Neuronal stem cell (in vitro differentiated cells): Measurements from ENCODE around the gene ANKRD60.

Experiments
- DNase-seq: peaks from one replicate; pipeline ENCODE4 v3.0.0-alpha.2; 2013; ENCODE audit warnings: low spot score
- H2AFZ ChIP-seq: one replicate; pipeline ENCODE4 v1.6.1; 2013; ENCODE audit warnings: mild to moderate bottlenecking, low read length, inconsistent platforms
- H2AK5ac ChIP-seq: 2 replicates; pipeline ENCODE4 v1.6.1; 2013; ENCODE audit warnings: low read depth, mild to moderate bottlenecking, inconsistent platforms, low read length, moderate library complexity, mixed read lengths
- H2BK120ac ChIP-seq: 2 replicates; pipeline ENCODE4 v1.6.1; 2013; ENCODE audit warnings: low read depth, mild to moderate bottlenecking, inconsistent platforms, low read length, moderate library complexity, mixed read lengths
- H2BK12ac ChIP-seq: one replicate; pipeline ENCODE4 v1.6.1; 2013; ENCODE audit warnings: low read length, inconsistent platforms
- H2BK15ac ChIP-seq: 2 replicates; pipeline ENCODE4 v1.6.1; 2013; ENCODE audit warnings: mild to moderate bottlenecking, low read length, inconsistent platforms, mixed read lengths
- H2BK5ac ChIP-seq: one replicate; pipeline ENCODE4 v1.6.1; 2013; ENCODE audit warnings: inconsistent platforms, mild to moderate bottlenecking, low read length, moderate library complexity
- H3K14ac ChIP-seq: one replicate; pipeline ENCODE4 v1.6.1; 2013; ENCODE audit warnings: low read length, inconsistent platforms
- H3K18ac ChIP-seq: 2 replicates; pipeline ENCODE4 v1.6.1; 2013; ENCODE audit warnings: low read length, inconsistent platforms
- H3K23ac ChIP-seq: 2 replicates; pipeline ENCODE4 v1.6.1; 2013; ENCODE audit warnings: low read depth, mild to moderate bottlenecking, mixed read lengths, low read length, inconsistent platforms; ENCODE audit not compliant: poor library complexity
- H3K27ac ChIP-seq: replicated peaks from 3 replicates; pipeline ENCODE4 v1.5.1; 2013; ENCODE audit warnings: low read length, inconsistent platforms
- H3K27me3 ChIP-seq, 3 experiments: 2 replicates each; pipeline ENCODE4 v1.6.1; 2013; ENCODE audit warnings: low read length in 3 of 3, mild to moderate bottlenecking in 2 of 3, inconsistent platforms in 1 of 3, low read depth in 1 of 3, mixed read lengths in 1 of 3, moderate library complexity in 1 of 3; ENCODE audit not compliant: control insufficient read depth in 3 of 3, insufficient read depth in 3 of 3
- H3K36me3 ChIP-seq, 2 donors: replicated peaks in 1 of 2; 2 replicates each; pipeline ENCODE4 v1.6.1; 2013; ENCODE audit warnings: low read length in 2 of 2; ENCODE audit not compliant: control insufficient read depth in 2 of 2, insufficient read depth in 2 of 2
- H3K4ac ChIP-seq: 2 replicates; pipeline ENCODE4 v1.6.1; 2013; ENCODE audit warnings: inconsistent platforms, mild to moderate bottlenecking, low read length, moderate library complexity
- H3K4me1 ChIP-seq, 2 donors: 1 replicate in 1 of 2; 2 replicates in 1 of 2; pipeline ENCODE4 v1.6.1; 2013; ENCODE audit warnings: low read length in 2 of 2, low read depth in 1 of 2; ENCODE audit not compliant: control insufficient read depth in 2 of 2, insufficient read depth in 1 of 2
- H3K4me2 ChIP-seq: one replicate; pipeline ENCODE4 v1.6.1; 2013; ENCODE audit warnings: mild to moderate bottlenecking, low read length, inconsistent platforms; ENCODE audit not compliant: insufficient read depth, poor library complexity, severe bottlenecking
- H3K4me3 ChIP-seq, 2 donors: 2 replicates each; pipeline ENCODE4 v1.5.1; 2013; ENCODE audit warnings: low read length in 2 of 2, mild to moderate bottlenecking in 2 of 2, inconsistent platforms in 1 of 2, moderate library complexity in 1 of 2
- H3K79me1 ChIP-seq: one replicate; pipeline ENCODE4 v1.6.1; 2013; ENCODE audit warnings: low read depth, mild to moderate bottlenecking, inconsistent platforms, low read length, moderate library complexity
- H3K9ac ChIP-seq: one replicate; pipeline ENCODE4 v1.6.1; 2013; ENCODE audit warnings: mild to moderate bottlenecking, low read depth, low read length, inconsistent platforms; ENCODE audit not compliant: poor library complexity
- H3K9me3 ChIP-seq, 2 donors: replicated peaks in 1 of 2; 2 replicates each; pipeline versions ENCODE3 to v1.6.1; 2013; ENCODE audit warnings: low read length in 2 of 2, mild to moderate bottlenecking in 2 of 2, inconsistent platforms in 1 of 2, low read depth in 1 of 2, mixed read lengths in 1 of 2, moderate library complexity in 1 of 2; ENCODE audit not compliant: control insufficient read depth in 2 of 2, insufficient read depth in 1 of 2
- H4K8ac ChIP-seq: one replicate; pipeline ENCODE4 v1.6.1; 2013; ENCODE audit warnings: low read depth, mild to moderate bottlenecking, inconsistent platforms, low read length, moderate library complexity
- H4K91ac ChIP-seq: one replicate; pipeline ENCODE4 v1.6.1; 2013; ENCODE audit warnings: low read length, low read depth, mild to moderate bottlenecking, inconsistent platforms; ENCODE audit not compliant: poor library complexity
- WGBS, 2 donors: extraction: QIAGEN DNeasy Blood & Tissue Kit; methylation state at CpG; one replicate each; pipeline ENCODE4 v1.1.7; 2013; ENCODE audit warnings: missing lambda C conversion rate in 2 of 2, mixed read lengths in 1 of 2; ENCODE audit not compliant: insufficient read length in 2 of 2, insufficient replicate concordance in 1 of 2; ENCODE audit errors: extremely low coverage in 2 of 2; 5-methylcytosine and 5-hydroxymethylcytosine counted together

Gene ANKRD60

DNA sequence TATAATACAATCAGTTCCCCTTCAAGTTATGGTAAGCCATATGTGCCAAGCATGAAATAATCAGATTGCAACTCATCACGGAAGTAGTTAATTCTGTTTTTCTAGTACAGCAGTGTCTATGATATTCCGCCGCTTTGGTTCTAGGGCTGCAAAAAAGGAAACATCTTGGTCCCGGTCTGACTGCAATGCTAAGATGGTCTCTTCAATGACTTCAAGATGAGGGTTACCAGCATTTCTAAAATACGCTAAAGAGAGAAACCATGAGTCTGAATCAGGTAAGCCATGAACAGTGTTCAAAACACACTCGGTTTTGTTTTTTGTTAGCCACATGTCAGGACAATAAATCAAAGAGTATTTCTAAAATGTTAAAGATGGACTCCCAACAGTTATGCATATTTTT lies 3.2 kb upstream of the ANKRD60 start:
- DNase-seq: no peak
- no peaks in the 10 kb centered on the region for H3K36me3 ChIP-seq
- no peak overlapping the region for H2BK5ac ChIP-seq
- no peak overlapping the region for H3K18ac ChIP-seq
- no peak overlapping the region for H3K27ac ChIP-seq
- H4K8ac ChIP-seq: no peak overlapping the region
- peaks cover 2 to 64% (median 26%) of the 10 kb centered on the region in 3 experiments for H3K27me3 ChIP-seq
- no peak overlapping the region for H4K91ac ChIP-seq
- no peak overlapping the region for H3K14ac ChIP-seq
- peaks cover 4 to 5% of the 10 kb centered on the region in 2 donors for H3K9me3 ChIP-seq
- H3K4me2 ChIP-seq: no peak overlapping the region
- no peak overlapping the region for H2AFZ ChIP-seq
- no peak overlapping the region for H3K9ac ChIP-seq
- peaks cover 7% of the 10 kb centered on the region in 2 donors for H3K4me1 ChIP-seq
- H2BK12ac ChIP-seq: no peak overlapping the region
- H3K4me3 ChIP-seq: no peak overlapping the region
- no peak overlapping the region for H3K4ac ChIP-seq
- no peaks in the 10 kb centered on the region for H3K79me1 ChIP-seq
- no peak overlapping the region for H2AK5ac ChIP-seq
- no peak overlapping the region for H2BK120ac ChIP-seq
- H2BK15ac ChIP-seq: no peak overlapping the region
- H3K23ac ChIP-seq: no peak overlapping the region
- no CpG with 5 or more reads among the region's 6 CpGs for whole genome bisulfite sequencing, 2 donors

DNA sequence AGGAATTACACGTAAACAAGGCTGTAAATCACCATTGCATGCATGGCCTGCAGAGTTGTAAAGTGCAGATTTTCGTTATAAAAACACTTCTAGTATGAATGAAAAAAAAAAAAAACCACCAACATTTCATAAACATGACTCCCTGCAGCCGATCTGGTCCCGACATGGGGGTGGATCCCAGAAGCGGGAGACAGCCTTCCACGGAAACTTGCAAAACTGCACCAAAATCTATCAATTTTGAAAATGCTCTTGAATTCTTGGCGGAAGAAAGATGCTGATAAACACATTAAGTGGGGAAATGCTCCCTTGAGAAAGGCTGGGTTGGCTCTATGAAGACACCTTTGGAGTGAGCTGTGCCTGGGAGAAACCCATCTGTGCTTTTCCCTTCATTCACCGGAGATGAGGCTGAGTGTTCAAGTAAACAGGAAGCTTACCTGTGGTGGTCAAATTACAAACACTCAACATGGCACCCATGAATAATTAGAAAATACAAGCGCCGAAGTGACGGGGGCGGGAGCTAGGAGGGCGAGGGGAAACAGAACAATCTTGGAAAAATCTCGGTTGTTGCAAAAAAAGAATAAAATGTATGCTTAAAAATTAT lies 845 bp upstream of the ANKRD60 start:
- peak overlapping the region in 1 of 2 donors; percentile 26 for H3K4me3 ChIP-seq
- no peaks in the 10 kb centered on the region for H3K36me3 ChIP-seq
- peak overlapping the region; percentile 84 for H3K4me2 ChIP-seq
- peaks cover 7% of the 10 kb centered on the region in 2 donors for H3K4me1 ChIP-seq
- no peak overlapping the region for H4K8ac ChIP-seq
- H2AFZ ChIP-seq: peak overlapping the region; percentile 83
- H3K9me3 ChIP-seq: peaks cover 4 to 5% of the 10 kb centered on the region in 2 donors
- H3K27ac ChIP-seq: no peak overlapping the region
- H2BK120ac ChIP-seq: no peak overlapping the region
- peaks cover 2 to 70% (median 25%) of the 10 kb centered on the region in 3 experiments for H3K27me3 ChIP-seq
- no peak overlapping the region for H4K91ac ChIP-seq
- H3K14ac ChIP-seq: no peak overlapping the region
- H2BK5ac ChIP-seq: no peak overlapping the region
- H2BK12ac ChIP-seq: no peak overlapping the region
- WGBS, 2 donors: no CpG with 5 or more reads among the region's 14 CpGs
- no peak overlapping the region for H2BK15ac ChIP-seq
- no peaks in the 10 kb centered on the region for H3K79me1 ChIP-seq
- no peak overlapping the region for H3K18ac ChIP-seq
- no peak for DNase-seq
- H2AK5ac ChIP-seq: no peak overlapping the region
- H3K9ac ChIP-seq: no peak overlapping the region
- H3K23ac ChIP-seq: no peak overlapping the region
- no peak overlapping the region for H3K4ac ChIP-seq

DNA sequence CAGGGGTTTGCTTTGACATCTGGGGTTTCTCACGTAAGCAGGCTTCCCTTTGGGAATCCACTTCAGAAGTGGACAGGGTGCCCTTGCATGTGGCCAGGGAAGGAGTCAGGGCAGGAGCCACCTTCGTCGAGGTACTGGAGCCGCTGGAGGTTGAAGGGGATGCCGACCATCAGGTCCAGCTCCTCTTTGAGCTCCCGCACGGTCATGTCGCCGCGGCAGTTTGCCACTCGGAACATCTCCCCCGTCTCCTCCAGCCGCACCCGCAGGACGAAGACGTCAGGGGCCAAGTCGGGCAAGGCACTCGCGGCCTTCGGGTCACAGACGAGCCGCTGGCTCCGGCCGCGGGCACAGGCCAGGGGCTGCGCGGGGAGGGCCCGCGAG lies 360 bp downstream of the ANKRD60 start:
- Histone ChIP-seq H3K9ac (peak overlapping the region; percentile 71), H4K91ac (no peak overlapping the region), H2AFZ (peak overlapping the region; percentile 68), H2BK12ac (no peak overlapping the region), H3K4me1 (peaks cover 7% of the 10 kb centered on the region in 2 donors), H4K8ac (no peak overlapping the region), H3K4ac (no peak overlapping the region), H3K23ac (no peak overlapping the region), H3K36me3 (no peaks in the 10 kb centered on the region), H2BK120ac (no peak overlapping the region), H3K14ac (no peak overlapping the region), H3K79me1 (no peaks in the 10 kb centered on the region), H3K27me3 (peaks cover 2 to 82% (median 25%) of the 10 kb centered on the region in 3 experiments), H3K4me2 (peak overlapping the region; percentile 84), H2BK15ac (no peak overlapping the region), H3K4me3 (peak overlapping the region in 1 of 2 donors; percentile 75), H3K9me3 (peaks cover 4 to 5% of the 10 kb centered on the region in 2 donors), H3K27ac (no peak overlapping the region), H3K18ac (peak overlapping the region; percentile 44), H2AK5ac (no peak overlapping the region), H2BK5ac (no peak overlapping the region)
- WGBS, 2 donors: no CpG with 5 or more reads among the region's 29 CpGs
- DNase-seq: no peak

DNA sequence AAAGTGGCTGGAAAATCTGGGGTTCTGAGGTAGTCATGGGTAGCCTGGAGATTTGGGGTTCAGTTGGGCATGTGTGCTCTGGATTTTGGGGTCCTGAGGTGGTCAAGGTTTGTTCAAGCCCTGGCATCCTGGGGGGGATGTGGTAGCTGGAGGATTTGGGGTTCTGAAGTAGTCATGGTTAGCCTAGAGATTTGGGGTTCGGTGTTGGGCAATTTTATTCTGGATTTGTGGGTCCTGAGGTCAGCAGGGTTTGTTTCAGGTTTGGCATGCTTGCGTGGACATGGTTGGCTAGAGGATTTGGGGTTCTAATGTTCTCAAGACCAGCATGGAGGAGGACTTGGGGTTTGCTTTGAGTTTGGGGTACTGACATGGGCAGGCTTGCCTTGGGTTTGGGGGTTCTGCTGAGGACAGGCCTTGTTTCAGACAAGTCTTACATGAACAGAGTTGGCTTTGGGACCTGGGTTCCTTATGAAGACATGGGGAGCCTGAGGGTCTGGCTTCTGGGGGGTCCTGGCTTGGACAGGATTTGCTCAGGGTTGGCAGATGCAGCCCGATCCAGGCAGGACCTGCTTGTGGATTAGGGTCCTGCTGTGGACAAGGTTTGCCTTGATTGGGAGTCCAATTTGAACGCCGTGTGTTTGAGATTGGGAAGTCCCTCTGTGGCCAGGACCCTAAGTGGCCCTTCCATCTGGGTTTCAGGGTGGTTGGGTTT lies 906 bp downstream of the ANKRD60 start:
- H2BK5ac ChIP-seq: no peak overlapping the region
- H3K27ac ChIP-seq: no peak overlapping the region
- H2AK5ac ChIP-seq: no peak overlapping the region
- no peak overlapping the region for H3K18ac ChIP-seq
- no peak overlapping the region for H2AFZ ChIP-seq
- no peaks in the 10 kb centered on the region for H3K79me1 ChIP-seq
- H3K9me3 ChIP-seq: peaks cover 4 to 5% of the 10 kb centered on the region in 2 donors
- no peak overlapping the region for H3K4me3 ChIP-seq
- no peak overlapping the region for H3K9ac ChIP-seq
- no CpG with 5 or more reads among the region's 5 CpGs for WGBS, 2 donors
- H3K14ac ChIP-seq: no peak overlapping the region
- H4K8ac ChIP-seq: no peak overlapping the region
- H4K91ac ChIP-seq: no peak overlapping the region
- H3K27me3 ChIP-seq: peaks cover 2 to 88% (median 25%) of the 10 kb centered on the region in 3 experiments
- H3K23ac ChIP-seq: no peak overlapping the region
- H3K4me1 ChIP-seq: peaks cover 7% of the 10 kb centered on the region in 2 donors
- no peak overlapping the region for H2BK120ac ChIP-seq
- H2BK12ac ChIP-seq: no peak overlapping the region
- DNase-seq: no peak
- H3K4me2 ChIP-seq: peak overlapping the region; percentile 84
- H3K36me3 ChIP-seq: no peaks in the 10 kb centered on the region
- no peak overlapping the region for H2BK15ac ChIP-seq
- H3K4ac ChIP-seq: no peak overlapping the region
